ENCODE results near the gene ZNF230. TPM values are rescaled to one million over a fixed set of nuclear protein-coding genes. Genes with fewer than 3 reads are reported as not detected.

Gene ZNF230
- total RNA-seq, 4 donors from 2014 or later, result 2.8 to 6.1 (median 3.7) TPM

GRCh38 chr19:43966079-43966694 is 36.6 kb upstream of the ZNF230 start:
- Histone ChIP-seq H3K27me3 (no peaks in the 10 kb centered on the region), H3K36me3 (peaks cover 37 to 92% of the 10 kb centered on the region in 2 donors), H3K27ac (no peak overlapping the region), H3K4me3 (no peak overlapping the region), H3K4me1 (no peaks in the 10 kb centered on the region), H3K9me3 (peaks cover 14 to 100% (median 20%) of the 10 kb centered on the region in 3 donors)
- ATAC-seq, result no peak
- TF ChIP-seq CTCF (IDR thresholded peaks at IDR 0.05) (no peak), POLR2A (IDR thresholded peaks at IDR 0.05) (no peak), EP300 (IDR thresholded peaks at IDR 0.05) (no peak), POLR2AphosphoS5 (IDR thresholded peaks at IDR 0.05) (no peak)
- 96 to 100% methylated on average over 3 of the region's 3 CpGs for WGBS, 2 donors (ENCODE audit: low coverage in 1 of 2)

DNA sequence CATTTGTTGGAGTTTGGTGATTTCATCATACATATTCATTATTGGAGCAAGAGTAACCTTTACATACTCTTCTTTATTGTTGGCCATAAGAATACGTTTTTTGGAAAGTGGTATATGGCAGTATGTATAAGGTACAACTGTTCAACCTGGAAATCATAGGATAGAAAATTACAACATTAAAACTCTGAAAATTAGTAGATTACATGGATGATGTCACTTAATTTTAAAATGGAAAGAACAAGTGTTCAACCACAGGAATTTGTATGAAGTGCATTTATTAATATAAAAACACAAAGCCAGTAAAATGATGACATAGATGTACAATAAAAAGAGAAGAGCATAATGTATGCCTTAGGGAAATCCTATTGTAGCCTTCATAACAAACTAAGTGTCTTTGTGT is 26.0 kb upstream of the ZNF230 start:
- ATAC-seq, result no peak
- no peaks in the 10 kb centered on the region for H3K36me3 ChIP-seq
- H3K4me1 ChIP-seq, result no peaks in the 10 kb centered on the region
- H3K9me3 ChIP-seq, result peaks cover 0 to 98% (median 9%) of the 10 kb centered on the region in 3 donors
- no peaks in the 10 kb centered on the region for H3K27me3 ChIP-seq
- no peak overlapping the region for H3K4me3 ChIP-seq
- no peak overlapping the region for H3K27ac ChIP-seq
- 94 to 100% methylated on average over 1 of the region's 1 CpG for WGBS, 2 donors (ENCODE audit: low coverage in 1 of 2)
- no peak for TF ChIP-seq CTCF (IDR thresholded peaks at IDR 0.05)
- no peak for TF ChIP-seq POLR2A (IDR thresholded peaks at IDR 0.05)
- no peak for TF ChIP-seq POLR2AphosphoS5 (IDR thresholded peaks at IDR 0.05)
- TF ChIP-seq EP300 (IDR thresholded peaks at IDR 0.05), result no peak

DNA sequence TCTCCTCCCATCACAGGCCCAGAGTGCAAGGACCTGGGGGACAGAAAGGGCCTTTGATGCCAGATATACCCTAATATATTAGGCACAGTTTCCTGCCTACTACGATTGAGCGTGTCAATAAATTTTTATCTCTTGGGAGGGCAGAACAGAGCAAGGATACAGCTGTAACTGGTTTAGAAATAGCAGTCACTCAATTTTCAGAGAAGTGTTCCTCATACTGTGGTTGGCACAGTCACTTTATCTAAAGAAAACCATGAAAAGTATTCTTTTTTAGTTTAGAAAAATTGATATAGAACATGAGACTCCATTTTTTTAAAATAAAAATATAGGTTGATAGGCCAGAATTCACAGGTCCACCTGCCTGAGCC is 19.2 kb upstream of the ZNF230 start:
- H3K27ac ChIP-seq, result peak overlapping the region in 3 of 4 donors; percentile 78 to 87 (median 86)

DNA sequence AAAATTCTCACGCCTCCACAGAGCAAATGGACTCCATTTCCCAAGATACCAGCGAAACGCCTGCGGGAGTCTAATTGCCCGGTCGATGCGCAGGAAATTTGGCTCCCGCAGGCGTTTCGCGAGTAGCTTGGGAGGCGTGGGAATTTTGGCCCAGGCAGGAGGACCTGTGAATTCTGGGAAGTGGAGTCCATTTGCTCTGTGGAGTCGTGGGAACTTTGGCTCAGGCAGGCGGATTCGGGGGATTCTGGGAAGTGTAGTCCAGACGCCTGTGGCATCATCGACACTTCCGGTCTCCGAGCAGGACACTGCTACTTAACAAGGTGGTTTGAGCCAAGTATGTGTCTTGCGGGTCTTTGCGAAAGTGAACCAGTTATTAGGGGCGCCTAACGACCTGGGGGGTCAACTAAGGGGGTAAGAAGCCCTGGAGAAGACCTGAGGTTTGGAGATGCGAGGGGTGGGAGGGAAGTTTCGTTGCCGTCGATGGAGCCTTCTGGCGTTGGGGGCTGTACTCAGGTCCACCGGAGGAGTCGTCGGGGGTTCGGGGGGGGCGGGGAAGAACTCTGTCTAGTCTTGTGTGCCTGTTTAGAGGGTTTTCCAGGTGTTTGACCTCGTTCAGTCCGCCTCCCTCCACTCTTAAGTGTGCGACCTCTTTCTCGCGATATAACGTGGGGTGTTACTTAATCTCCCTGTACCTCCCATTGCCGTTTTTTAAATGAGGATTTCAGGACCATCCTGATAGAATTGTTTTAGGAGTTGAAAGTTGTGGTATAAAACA is 18.7 kb upstream of the ZNF230 start, which contains the start of gene ZNF155:
ZNF155 (plus strand) TSS at position 277 of the 775 bp plus-strand sequence. CDS start 4,356 bp downstream, outside the sequence.
- Histone ChIP-seq H3K36me3 (peaks cover 1 to 14% of the 10 kb centered on the region in 2 donors), H3K27ac (peak within 1 kb of the TSS; percentile 64 to 87 (median 82)), H3K4me1 (peaks cover 0 to 17% (median 0%) of the 10 kb centered on the region in 3 donors), H3K9me3 (peaks cover 0 to 36% (median 5%) of the 10 kb centered on the region in 3 donors), H3K4me3 (peak within 1 kb of the TSS; percentile 73 to 91), H3K27me3 (no peaks in the 10 kb centered on the region)
- TF ChIP-seq POLR2AphosphoS5 (IDR thresholded peaks at IDR 0.05), result peak; percentile 77
- TF ChIP-seq POLR2A (IDR thresholded peaks at IDR 0.05), result no peak
- TF ChIP-seq CTCF (IDR thresholded peaks at IDR 0.05), result no peak
- TF ChIP-seq EP300 (IDR thresholded peaks at IDR 0.05), result no peak
- WGBS, 2 donors (ENCODE audit: low coverage in 1 of 2), result 0 to 1% methylated on average over 24 to 31 of the region's 40 CpGs
- ATAC-seq, result peak; percentile 100

More for the DNA sequence above, 19.2 kb upstream of the ZNF230 start:
- Histone ChIP-seq H3K27me3 (no peaks in the 10 kb centered on the region), H3K9me3 (peaks cover 0 to 40% (median 5%) of the 10 kb centered on the region in 3 donors), H3K36me3 (peaks cover 0 to 8% of the 10 kb centered on the region in 2 donors), H3K4me1 (peaks cover 0 to 17% (median 0%) of the 10 kb centered on the region in 3 donors), H3K4me3 (peak overlapping the region in 1 of 2 donors; percentile 73)
- TF ChIP-seq EP300 (IDR thresholded peaks at IDR 0.05), result no peak
- no peak for TF ChIP-seq CTCF (IDR thresholded peaks at IDR 0.05)
- no peak for TF ChIP-seq POLR2A (IDR thresholded peaks at IDR 0.05)
- TF ChIP-seq POLR2AphosphoS5 (IDR thresholded peaks at IDR 0.05), result no peak
- ATAC-seq, result no peak
- 57 to 94% methylated on average over 2 of the region's 2 CpGs for WGBS, 2 donors (ENCODE audit: low coverage in 1 of 2)

All from gastroesophageal sphincter (tissue), 4 donors.